Cerebellar nuclear complex (tissue), 1 donor: ENCODE results near the gene ZNF570.

Source experiments
- DNase-seq, 2 experiments: peaks; one replicate each; lab custom pipeline; 2025; lab: John Stamatoyannopoulos, UW

ZNF570 gene

GRCh38 chr19:37468961-37469777, at the start of gene ZNF570:
Gene ZNF570 (plus strand): TSS chr19:37469356. CDS start chr19:37470355, 999 bp downstream.
- DNase-seq = peak; percentile 44 to 45

GRCh38 chr19:37452500-37453245, 16.5 kb upstream of the ZNF570 start:
- DNase-seq = no peak

GRCh38 chr19:37466277-37466797, 2.8 kb upstream of the ZNF570 start:
- DNase-seq = no peak

GRCh38 chr19:37466798-37467607, 2.2 kb upstream of the ZNF570 start, which contains the start of gene ZNF569:
Gene ZNF569 (minus strand): TSS chr19:37467444. CDS start chr19:37444921, 22,523 bp downstream.
- peak; percentile 57 to 79 for DNase-seq

GRCh38 chr19:37467608-37468090, 1.5 kb upstream of the ZNF570 start:
- no peak for DNase-seq

GRCh38 chr19:37470216-37470615, 1.1 kb downstream of the ZNF570 start:
- no peak for DNase-seq

GRCh38 chr19:37472165-37472564, 3.0 kb downstream of the ZNF570 start:
- DNase-seq = no peak

- no peak for DNase-seq
Observed at GRCh38 chr19:37484406-37485168, 15.4 kb downstream of the ZNF570 start.

- DNase-seq = no peak
Observed at GRCh38 chr19:37492213-37492612, 23.1 kb downstream of the ZNF570 start.

- no peak for DNase-seq
Observed at GRCh38 chr19:37505958-37506386, 36.8 kb downstream of the ZNF570 start.

GRCh38 chr19:37506387-37507166, 37.4 kb downstream of the ZNF570 start, which contains the start of gene ZNF793:
Gene ZNF793 (plus strand): TSS chr19:37506939. CDS start chr19:37523440, 16,501 bp downstream.
- DNase-seq = peak; percentile 3 to 57

GRCh38 chr19:37507167-37507464, 38.0 kb downstream of the ZNF570 start:
- no peak for DNase-seq

- no peak for DNase-seq
Observed at GRCh38 chr19:37511186-37511585, 42.0 kb downstream of the ZNF570 start.

- DNase-seq = no peak
Observed at GRCh38 chr19:37511821-37512220, 42.7 kb downstream of the ZNF570 start.

GRCh38 chr19:37513397-37513796, 44.2 kb downstream of the ZNF570 start:
- DNase-seq = no peak

- no peak for DNase-seq
Observed at GRCh38 chr19:37519890-37520289, 50.7 kb downstream of the ZNF570 start.

GRCh38 chr19:37537391-37537947, 68.3 kb downstream of the ZNF570 start:
- no peak for DNase-seq
